GM18505 (cell line): ENCODE results near the gene PDE4B.
"Not testable (repeated sequence)": the region's sequence is repeated elsewhere in the genome, so short reads cannot be mapped to it uniquely, and the experiment has no call there.

ENCODE experiments used
- ATAC-seq: cut with Tn5 transposase; IDR thresholded peaks from one replicate; pipeline ENCODE4 v1.9.1; 2021; ENCODE audit not compliant: unreplicated experiment
- POLR2A ChIP-seq: IDR thresholded peaks from 4 replicates; pipeline ENCODE4 v1.6.1; 2011; ENCODE audit warnings: borderline replicate concordance; ENCODE audit not compliant: insufficient read depth, insufficient read length; ENCODE audit errors: extremely low read depth

Gene PDE4B

GRCh38 chr1:65958561-65959350, 166.1 kb downstream of the PDE4B start:
- ATAC-seq = peak; percentile 83
- TF ChIP-seq POLR2A = no peak

GRCh38 chr1:65959896-65960567, 167.3 kb downstream of the PDE4B start:
- ATAC-seq = no peak
- no peak for TF ChIP-seq POLR2A

- no peak for ATAC-seq
These were observed 170.6 kb downstream of the PDE4B start for GRCh38 chr1:65963156-65963888.

GRCh38 chr1:65964123-65964522, 171.4 kb downstream of the PDE4B start:
- no peak for TF ChIP-seq POLR2A
- ATAC-seq = no peak

More at GRCh38 chr1:65963156-65963888, 170.6 kb downstream of the PDE4B start:
- TF ChIP-seq POLR2A = no peak

- no peak for ATAC-seq
- TF ChIP-seq POLR2A = no peak
These were observed 172.7 kb downstream of the PDE4B start for GRCh38 chr1:65965112-65965996.

GRCh38 chr1:65967492-65967891, 174.8 kb downstream of the PDE4B start:
- ATAC-seq = not testable (repeated sequence)

- ATAC-seq = no peak
- no peak for TF ChIP-seq POLR2A
These were observed 178.9 kb downstream of the PDE4B start for GRCh38 chr1:65971547-65971946.

GRCh38 chr1:65975708-65976107, 183.0 kb downstream of the PDE4B start:
- TF ChIP-seq POLR2A = no peak
- no peak for ATAC-seq

GRCh38 chr1:65979136-65980044, 186.7 kb downstream of the PDE4B start:
- no peak for ATAC-seq
- no peak for TF ChIP-seq POLR2A

GRCh38 chr1:65980237-65980636, 187.5 kb downstream of the PDE4B start:
- no peak for TF ChIP-seq POLR2A
- ATAC-seq = no peak

- no peak for TF ChIP-seq POLR2A
- ATAC-seq = no peak
These were observed 190.8 kb downstream of the PDE4B start for GRCh38 chr1:65983500-65983899.
